GM18526 (cell line): ENCODE measurements around the gene TRAPPC13.

Experiments used
- POLR2A ChIP-seq: IDR thresholded peaks from 3 replicates; pipeline ENCODE4 v1.6.1; 2011; ENCODE audit not compliant: insufficient read length; ENCODE audit errors: extremely low read depth

TRAPPC13 gene

DNA sequence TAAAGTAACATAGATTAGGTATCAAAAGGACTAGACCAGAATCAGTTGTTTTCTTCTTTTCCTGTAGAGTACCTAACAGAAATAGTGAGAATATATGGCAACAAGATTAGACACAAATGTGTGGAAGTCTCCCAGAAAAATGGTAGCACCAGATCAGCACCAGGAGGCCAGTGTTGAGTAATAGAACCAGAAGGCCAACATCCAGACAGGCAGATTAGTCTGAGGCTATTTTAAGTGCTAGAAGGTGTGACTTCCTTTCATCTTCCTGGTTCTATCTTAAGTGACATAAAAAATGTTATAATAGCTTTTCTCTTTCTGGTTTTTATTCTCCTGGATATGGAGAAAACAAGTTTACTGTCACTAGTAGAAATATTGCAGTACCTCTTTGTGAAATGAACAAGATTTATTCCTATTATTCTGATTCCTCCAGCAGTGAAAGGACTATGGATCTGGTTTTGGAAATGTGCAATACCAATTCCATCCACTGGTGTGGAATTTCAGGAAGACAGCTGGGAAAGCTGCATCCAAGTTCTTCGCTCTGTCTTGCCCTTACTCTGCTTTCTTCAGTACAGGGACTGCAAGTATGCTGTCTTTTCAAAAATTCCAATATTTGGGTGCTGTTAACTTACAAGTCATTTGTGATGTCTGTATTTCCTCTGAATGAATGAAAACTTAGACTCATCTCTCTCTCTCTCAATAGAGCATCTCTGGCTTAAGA, 39.1 kb downstream of the TRAPPC13 start:
- TF ChIP-seq POLR2A: no peak

DNA sequence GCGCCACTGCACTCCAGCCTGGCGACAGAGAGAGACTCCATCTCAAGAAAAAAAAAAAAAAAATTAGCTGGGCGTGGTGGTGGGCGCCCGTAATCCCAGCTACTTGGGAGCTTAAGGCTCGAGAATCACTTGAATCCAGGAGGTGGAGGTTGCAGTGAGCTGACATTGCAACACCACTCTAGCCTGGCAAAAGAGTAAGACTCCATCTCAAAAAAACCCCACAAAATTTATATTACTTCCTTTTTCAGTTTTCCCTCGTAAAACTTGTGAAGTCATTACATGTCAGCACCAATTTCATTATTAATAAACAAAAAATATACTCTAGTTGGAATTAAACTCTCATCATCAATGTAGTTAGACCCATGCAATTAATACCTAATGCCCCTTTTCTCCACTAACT, 43.9 kb downstream of the TRAPPC13 start:
- no peak for TF ChIP-seq POLR2A

DNA sequence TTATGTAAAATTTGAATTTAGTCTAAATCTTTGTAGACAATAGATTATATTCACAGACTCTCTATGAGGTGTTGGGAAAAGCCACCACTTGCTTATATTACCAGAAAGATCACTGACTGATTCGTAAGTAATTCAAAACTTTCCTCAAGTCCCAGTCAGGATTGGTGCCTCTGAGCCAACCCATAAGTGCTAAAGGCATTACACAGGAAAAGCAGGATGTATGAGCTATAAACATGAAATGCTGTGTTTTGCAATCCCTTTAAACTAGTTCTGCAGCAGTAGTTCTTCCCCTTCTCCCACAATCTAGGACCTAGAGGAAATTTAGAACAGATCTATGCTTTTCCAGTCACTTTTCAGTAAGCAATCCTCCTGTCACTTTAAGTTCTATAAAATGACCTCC, 48.0 kb downstream of the TRAPPC13 start:
- no peak for TF ChIP-seq POLR2A

DNA sequence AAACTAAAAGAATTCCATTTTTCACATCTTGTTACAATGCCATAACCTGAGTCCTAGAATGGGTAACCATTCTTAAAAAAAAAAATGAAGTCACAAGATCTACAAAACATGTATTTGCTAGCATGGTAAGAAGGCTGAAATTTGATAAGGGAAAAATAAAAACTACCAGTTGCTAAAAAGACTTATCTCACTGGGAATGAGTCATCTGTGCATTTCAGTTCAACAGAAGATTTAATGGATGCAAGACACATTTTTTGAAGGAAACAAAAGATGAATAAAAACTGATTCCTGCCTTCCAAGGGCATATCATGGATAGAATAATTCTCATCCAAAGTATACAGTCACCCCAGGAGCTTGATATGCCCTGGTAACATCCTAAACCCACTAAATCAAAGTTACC, 49.9 kb downstream of the TRAPPC13 start:
- TF ChIP-seq POLR2A: no peak

DNA sequence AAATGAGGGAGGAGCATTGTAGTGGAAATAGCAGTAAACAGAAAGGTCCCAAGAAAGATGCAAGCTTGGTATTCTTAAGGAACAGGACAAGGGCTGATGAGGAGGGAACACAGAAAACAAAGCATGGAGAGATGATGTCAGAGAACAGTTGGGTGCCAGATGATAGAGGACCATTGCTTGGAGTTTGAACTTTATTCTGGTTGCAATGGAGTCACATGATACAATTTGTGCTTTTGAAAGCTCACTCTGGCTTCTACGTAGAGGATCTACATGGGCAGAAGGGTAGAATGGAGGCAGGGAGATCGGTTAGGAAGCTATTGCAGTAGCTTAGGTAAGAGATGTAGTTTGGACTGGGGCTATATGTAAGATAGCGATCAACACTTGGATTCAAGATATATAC, 57.3 kb downstream of the TRAPPC13 start:
- TF ChIP-seq POLR2A: no peak

DNA sequence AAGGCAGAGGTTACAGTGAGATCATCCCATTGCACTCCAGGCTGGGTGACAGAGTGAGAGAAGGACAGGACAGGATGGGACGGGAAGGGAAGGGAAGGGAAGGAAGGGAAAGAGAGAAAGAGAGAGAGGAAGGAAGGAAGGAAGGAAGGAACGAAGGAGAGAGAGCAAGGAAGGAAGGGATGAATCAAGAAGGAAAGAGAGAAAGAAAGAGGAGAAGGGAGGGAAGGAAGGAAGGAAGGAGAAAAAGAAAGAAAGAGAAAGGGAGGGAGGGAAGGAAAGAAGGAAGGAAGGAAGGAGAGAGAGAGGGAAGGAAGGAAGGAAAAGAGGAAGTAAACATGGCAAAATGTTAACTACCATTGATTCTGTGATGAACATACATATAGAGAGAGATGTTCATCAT, 68.3 kb downstream of the TRAPPC13 start:
- TF ChIP-seq POLR2A: no peak

DNA sequence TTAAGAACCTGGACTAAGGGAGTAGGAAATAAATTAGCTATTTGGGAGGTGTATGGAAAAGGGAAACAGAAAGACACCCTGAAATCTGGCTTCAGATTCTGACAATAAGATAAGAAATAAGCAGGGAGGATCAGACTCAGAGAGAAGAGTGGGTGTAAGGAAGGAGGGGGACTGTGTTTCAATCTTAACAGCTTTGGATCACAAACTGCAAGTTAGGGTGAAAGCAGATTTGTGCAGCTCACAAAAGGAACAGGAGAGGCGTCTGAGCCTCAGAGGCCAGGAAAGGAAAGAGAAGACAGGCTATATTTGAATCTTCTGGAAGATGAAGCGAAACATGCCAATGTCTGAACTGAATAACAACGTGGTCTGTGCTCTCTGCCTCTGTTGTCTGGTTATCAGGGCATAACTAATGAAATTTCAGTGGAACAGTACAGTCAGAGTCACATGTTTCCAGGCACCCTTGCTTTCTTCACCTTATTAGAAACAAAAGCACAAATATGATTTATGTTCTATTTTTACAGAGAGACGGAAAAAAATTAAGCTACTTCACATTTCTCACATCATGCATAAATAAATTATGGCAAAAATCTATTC, 70.4 kb downstream of the TRAPPC13 start:
- TF ChIP-seq POLR2A: no peak

DNA sequence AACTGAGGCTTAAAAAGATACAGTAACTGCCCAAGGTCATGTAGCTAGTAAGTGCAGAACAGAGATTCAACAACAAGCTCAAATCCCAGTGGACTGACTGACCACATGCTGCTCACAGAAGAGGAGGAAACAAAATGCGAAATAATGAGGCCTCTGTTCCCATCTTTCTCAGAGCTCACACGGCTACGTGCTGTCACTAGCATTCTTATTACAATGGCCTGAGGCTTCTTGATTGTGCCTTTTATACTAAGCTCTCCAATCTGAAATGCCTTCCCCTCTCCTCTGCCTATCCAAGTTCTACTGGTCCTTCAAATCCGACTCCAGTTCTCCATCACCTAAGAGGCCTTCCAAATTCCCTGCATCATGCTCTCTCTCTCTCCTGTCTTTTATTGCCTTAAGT, 71.1 kb downstream of the TRAPPC13 start:
- no peak for TF ChIP-seq POLR2A

DNA sequence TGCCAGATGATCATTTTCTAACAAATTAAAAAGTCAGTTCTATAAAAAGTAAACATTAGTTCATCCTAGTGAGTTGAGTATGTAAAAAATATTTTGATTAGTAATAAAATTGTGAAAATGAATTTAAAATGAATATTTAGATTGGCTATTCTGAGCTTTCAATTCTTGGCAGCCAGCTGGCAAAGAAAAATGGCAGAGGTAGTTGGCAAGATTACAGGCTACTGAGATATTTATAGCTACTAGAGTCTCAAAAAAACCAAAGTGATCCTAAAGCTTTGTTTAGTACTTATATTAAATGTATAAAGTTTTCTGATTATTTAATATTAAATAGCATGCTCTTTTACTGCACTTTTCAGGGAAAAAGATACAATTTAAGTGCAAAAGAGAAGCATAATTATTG, 72.1 kb downstream of the TRAPPC13 start:
- TF ChIP-seq POLR2A: no peak

DNA sequence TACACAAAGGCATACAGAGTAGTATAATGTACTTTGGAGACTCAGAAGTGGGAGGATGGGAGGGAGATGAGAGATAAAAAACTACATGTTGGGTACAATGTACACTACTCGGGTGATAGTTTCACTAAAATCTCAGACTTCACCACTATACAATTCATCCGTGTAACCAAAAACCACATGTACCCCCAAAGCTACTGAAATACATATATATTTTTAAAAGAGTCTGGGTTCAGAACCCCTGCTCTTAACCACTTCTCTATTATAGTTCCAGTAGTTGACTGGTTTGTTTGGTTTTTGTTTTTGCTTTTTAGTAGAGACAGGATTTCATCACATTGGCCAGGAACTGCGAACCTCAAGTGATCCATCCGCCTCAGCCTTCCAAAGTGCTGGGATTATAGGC, 74.5 kb downstream of the TRAPPC13 start:
- no peak for TF ChIP-seq POLR2A

DNA sequence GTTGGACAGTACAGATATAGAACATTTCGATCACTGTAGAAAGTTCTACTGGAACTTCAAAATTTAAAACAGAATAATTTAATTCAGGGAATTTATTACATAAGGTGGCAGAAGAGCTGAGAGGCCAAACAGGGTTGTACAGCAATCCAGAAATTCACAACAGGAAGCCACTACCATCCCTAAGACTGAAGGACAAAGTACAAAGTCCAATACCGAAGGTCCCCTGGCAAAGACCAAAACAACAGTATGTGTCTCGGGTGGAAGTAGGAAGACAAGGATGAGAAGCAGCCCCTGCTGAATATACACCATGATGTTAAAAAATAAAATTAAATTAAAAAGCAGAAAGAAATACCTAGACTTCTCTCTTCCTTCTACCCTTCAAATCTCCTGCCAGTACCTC, 77.2 kb downstream of the TRAPPC13 start:
- no peak for TF ChIP-seq POLR2A

DNA sequence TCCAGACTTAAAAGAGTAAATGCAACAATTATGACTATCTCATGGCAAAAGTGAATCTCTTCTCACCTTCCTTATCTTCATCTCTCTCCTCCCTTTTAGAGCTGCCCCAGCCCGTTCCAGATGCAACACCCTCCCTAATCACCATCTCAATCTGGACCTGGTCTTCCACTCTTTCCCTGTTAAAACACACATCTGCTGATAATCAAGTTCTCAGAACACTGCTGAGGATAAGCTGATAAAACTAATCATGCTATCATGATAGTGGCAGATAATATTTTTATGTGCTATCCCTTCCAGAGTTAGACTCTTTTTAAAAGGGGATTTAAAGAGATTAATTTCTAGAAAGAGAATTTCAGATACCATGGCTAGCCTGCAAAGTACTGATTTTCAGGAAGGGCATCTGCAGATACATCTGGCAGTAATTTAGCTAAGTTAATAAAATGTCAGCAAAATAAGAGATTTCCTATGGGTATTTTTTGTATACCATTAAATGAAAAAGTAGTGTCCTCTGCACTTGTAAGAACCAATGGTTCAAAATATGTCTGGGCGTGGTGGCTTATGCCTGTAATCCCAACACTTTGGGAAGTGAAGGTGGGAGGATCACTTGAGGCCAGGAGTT, 79.9 kb downstream of the TRAPPC13 start:
- no peak for TF ChIP-seq POLR2A

DNA sequence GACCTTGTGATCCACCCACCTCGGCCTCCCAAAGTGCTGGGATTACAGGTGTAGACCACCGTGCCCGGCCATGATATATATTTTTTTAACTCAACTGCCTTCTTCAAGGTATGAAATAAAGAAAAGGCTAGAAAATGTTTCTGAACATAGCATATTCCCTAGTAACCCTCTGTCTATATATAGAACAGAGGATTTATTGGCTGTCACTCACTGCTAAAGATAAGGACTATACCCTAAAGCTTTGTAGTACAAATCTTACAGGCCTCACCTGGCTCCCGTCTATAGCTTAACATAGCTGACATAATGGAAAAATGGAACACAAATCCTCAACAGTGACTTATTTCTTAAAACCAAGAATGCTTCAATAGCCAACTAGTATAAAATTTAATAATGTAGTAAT, 82.8 kb downstream of the TRAPPC13 start:
- no peak for TF ChIP-seq POLR2A

DNA sequence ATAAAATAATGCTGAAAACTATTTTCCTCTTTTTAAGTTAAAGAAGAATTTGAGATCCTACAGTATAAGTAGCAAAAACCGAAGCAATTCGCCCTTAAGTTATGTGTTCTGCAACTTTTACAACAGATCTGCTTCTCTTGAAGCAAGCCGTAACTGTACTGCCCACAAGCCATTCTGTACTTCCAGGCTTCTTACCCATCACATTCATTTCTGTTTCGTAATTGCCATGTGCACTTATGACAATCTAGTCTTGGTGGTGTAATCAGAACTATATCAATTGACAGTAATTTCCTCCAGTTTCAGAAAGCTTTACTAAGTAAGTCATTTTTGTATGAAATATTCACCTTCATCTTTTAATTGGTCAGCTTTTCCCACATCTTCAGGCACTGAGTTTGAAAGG, 83.3 kb downstream of the TRAPPC13 start:
- no peak for TF ChIP-seq POLR2A
